ENCODE measurements around the gene FJX1.
A peak's percentile ranks its signal among the peaks of the same experiment; 100 is the strongest.

FJX1 gene

DNA sequence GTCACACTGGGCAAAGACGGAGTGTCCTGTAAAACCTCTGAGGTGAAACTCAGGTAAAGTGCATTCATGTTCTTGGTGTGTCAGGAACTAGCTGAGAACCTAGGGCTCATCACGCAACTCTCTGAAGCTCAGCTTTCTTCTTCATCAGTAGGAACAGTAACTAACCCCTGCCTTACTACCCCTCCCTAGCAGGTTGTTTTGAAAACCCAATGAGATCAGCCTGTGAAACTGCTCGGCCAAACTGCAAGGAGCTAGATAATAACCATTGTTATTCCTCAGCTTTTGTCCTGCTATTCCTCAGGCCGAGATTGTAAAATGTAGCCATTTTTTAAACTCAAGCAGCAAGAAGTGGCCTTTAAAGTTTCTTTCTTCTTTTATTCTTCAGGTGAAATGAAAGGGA is 9.8 kb upstream of the FJX1 start:
- no peak for DNase-seq

DNA sequence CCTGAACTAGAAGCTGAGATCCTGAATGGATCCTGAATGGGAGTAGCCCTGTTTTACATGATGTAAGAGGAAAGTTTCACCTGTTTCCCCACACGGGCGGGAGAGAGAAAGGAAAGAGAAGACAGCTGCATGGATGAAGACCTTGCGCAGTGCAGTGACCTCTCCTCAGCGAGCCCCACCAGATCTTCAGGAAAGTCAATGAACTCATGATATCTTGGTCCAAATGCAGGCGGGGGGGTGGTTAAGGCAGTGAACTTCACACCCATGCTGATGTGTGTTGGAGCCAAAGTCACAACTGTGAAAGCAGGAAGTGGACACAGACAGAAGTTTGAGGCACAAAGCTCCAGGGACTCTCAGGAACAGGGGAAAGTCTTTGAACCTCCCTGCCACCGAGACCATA is 8.6 kb upstream of the FJX1 start:
- no peak for DNase-seq

DNA sequence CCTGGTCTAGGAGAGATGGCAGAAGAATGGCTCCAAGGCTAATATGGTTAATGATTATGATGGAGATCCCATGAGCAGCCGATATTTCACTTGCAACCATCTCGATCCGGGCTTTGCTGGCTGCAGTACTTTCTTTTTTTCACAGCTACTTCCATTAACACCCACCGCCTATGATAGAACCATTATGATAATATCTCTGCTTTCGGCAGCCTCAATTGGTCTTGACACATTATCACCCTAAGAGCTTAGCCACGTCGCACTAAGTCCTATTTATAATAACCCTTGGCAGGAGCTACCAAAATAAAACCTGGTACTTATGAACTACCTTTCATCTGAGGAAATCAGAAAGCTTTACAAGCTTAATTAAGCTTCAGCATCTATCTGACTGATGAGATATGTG is 7.6 kb upstream of the FJX1 start:
- DNase-seq = no peak

DNA sequence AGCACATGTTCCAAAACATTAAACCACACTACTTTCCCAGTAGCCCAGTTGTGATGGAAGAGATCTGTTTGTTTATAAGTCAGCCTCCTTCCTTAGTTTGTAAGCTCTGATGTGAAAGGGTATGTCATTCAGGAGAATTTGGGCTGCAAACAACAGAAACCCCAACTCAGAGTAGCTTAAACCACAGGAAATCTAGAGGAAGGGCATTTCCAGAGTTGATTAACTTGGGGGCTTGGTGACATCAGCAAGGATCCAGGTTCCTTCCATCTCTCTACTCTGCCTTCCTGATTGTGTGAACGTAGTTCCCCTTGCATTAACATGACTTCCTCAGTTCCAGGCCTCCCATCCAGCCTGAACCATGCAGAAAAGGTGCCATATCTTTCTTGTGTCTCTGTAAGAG is 6.5 kb upstream of the FJX1 start:
- DNase-seq = no peak

DNA sequence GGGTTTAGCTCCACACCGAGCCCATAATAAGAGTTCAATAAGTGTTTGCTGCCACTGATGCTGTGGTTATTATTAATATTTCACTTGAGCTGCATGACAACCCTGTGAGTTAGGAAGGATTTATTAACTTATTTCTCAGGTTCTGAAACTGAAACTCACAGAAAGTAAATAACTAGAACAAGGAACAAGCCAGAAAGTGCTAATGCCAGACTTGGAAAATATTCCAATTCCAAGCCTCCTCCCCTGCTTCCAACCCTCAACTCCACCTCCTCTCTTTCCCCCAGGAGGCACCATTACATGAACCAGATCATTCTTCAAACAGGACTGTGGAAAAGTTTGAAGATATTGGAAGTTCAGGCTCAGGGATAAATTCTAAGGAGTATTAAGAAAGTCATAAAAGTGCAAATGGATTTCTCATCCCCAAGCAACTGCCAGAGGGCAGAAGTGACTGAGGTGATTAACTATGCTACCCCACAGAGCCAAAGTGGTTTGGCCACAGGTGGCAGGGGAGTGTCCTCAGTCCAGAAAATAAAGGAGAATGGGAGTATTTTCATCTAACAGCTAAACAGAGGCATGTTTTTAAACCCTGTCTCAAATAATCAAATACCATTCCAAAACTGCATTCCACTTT is 3.2 kb upstream of the FJX1 start:
- no peak for DNase-seq

DNA sequence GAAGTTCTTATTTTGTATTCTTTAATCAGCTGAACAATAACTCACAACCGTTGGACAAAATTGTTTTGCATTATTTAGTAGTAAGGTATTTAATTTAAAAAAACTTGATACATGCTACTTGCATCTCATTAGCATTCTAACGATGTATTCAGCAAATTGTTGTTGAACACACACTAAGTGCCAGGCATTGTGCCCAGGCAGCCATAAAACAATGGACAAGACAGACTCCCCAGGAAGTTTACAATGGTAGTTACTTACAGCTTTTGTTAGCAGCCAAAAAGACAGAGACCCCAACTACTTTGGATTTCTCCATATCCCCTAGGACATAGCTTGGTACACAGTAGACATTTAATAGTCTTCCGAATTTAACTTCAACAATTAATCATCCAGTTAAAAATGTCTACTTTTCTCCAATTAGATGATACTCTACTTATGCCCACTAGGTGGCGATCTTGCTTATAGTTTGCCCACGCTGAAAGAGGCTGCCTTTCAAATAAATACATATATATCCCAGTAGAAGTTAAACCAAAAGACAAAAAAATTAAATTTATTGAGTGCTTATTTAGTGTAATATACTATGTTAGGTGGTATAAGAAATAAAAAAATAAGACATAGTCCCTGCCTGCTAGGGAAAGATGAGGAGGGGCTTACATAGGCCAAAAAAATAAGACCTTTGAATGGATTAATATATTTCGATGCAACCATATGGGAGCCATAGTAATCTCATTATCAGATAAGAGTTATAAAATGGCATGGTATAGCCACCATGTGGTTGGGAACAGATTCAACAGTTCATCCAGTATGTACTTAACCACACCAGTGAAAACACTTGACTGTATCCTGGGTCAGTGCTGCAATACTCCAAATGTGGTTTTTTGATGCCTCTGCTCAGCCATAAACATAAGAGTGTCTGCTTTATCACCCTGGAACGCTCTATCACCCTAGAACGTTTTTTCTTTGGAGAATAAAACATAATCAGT is 2.0 kb upstream of the FJX1 start:
- peak; percentile 28 for DNase-seq

DNA sequence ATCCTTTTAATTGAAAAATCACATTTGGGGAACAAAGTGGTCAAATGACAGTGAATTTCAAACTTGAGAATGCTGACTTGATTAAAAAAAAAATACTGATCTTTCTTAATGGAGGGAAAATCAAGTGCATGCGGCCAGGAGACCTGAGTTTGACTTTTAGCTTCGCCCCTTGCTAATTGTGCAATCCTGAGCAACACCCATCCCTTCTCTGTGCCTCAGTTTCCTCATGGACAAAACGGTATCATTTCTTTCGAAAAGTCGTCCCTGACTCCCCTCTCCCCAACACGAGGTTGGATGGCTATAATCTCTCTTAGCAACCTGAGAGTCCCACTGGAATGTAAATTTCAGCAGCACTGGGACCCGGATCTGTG is 959 bp upstream of the FJX1 start:
- DNase-seq = no peak

DNA sequence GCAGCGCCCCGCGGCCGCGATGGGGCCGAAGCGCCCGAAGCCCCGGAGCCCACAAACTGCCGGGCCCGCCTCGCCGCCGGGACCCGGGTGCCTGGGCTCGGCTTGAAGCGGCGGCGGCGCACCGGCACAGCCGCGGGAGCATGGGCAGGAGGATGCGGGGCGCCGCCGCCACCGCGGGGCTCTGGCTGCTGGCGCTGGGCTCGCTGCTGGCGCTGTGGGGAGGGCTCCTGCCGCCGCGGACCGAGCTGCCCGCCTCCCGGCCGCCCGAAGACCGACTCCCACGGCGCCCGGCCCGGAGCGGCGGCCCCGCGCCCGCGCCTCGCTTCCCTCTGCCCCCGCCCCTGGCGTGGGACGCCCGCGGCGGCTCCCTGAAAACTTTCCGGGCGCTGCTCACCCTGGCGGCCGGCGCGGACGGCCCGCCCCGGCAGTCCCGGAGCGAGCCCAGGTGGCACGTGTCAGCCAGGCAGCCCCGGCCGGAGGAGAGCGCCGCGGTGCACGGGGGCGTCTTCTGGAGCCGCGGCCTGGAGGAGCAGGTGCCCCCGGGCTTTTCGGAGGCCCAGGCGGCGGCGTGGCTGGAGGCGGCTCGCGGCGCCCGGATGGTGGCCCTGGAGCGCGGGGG is 346 bp downstream of the FJX1 start:
- no peak for DNase-seq

DNA sequence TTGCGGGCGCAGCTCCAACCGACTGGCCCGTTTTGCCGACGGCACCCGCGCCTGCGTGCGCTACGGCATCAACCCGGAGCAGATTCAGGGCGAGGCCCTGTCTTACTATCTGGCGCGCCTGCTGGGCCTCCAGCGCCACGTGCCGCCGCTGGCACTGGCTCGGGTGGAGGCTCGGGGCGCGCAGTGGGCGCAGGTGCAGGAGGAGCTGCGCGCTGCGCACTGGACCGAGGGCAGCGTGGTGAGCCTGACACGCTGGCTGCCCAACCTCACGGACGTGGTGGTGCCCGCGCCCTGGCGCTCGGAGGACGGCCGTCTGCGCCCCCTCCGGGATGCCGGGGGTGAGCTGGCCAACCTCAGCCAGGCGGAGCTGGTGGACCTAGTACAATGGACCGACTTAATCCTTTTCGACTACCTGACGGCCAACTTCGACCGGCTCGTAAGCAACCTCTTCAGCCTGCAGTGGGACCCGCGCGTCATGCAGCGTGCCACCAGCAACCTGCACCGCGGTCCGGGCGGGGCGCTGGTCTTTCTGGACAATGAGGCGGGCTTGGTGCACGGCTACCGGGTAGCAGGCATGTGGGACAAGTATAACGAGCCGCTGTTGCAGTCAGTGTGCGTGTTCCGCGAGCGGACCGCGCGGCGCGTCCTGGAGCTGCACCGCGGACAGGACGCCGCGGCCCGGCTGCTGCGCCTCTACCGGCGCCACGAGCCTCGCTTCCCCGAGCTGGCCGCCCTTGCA is 1.0 kb downstream of the FJX1 start:
- no peak for DNase-seq

DNA sequence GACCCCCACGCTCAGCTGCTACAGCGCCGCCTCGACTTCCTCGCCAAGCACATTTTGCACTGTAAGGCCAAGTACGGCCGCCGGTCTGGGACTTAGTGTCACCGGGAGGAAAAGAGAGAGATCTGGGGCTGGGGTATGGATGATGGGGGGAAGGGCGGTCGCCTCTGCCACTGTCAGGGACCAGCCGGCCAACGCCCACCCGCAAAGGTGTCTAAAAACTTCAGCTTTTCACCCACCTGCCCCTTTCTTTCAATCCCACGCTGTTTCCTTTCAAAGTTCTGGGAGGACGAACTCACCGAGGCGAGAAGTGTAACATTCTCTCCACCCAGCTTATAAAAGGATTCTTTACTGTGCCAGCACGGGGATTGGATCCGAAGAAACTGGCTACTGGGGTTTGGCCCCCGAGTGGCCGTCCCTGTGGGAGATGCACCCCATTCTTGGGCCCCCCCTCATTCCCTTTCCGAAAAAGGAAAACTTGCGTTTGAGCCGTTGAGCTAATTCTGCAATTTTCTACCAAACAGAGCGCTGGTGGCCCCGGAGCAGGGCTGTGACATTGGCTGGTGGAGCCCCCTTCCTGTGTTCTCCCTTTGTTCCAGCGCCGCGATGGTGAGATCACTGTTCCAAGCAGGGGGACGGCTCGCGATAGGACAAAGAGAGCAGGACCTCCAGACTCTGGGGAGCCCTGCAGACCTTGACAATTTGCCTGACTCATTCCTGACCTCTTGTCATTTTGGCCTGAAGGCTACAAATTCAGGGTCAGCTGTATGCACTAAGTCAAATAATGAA is 1.8 kb downstream of the FJX1 start:
- no peak for DNase-seq

DNA sequence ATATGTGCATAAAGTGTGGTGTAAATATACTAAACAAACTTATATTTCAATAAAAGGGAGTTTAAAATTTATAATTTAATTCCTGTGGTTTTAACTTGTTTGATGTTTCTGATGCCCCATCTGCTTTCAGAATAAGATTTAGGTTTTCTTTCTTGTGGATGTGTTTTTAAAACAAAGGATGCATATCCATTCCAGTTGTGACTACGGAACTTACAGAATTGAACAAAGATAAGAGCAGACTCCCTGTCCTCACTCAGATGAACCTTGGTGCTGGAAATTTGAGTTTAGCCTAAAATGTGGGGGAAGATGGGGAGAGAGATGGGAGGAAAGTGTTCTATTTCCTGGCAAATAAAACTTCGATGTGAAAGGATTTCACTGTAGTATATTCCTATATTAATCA is 2.5 kb downstream of the FJX1 start:
- no peak for DNase-seq

DNA sequence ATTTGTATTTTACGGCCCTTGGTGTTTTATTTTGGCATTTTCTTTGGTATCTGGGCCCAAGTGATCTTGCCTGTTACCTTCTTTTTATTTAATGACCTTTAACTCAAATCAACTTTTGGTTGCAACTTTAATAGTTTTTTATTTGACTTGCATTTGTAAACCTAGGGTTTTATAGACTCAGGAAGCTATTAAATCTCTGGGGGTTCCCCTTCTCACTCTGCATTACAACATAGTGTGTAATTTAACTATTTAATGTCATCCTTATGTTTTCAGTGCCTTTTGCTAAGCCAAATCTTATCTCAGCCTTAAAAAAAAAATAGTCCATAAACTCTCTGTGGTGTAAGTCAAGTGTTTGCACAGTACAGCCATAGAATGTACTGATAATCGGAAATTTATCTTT is 3.4 kb downstream of the FJX1 start:
- DNase-seq = no peak

DNA sequence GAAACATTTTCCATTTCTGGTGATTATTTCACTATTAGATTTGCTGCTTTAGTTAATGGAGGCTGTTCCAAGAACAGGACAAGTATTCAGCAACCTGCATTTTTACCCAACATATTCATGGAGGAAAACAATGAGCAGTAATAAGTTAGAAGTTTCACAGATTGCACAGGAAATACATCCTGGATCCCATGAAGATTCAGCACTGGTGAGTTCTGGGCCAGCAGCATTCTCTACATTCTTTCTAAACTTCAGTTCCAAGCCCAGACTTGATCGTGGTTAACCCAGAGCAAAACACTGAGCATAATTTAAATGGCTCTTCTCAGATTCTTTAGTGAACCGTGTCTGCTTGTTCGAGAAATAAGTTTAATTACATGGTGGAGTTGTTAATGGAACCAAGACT is 3.8 kb downstream of the FJX1 start:
- DNase-seq = no peak

DNA sequence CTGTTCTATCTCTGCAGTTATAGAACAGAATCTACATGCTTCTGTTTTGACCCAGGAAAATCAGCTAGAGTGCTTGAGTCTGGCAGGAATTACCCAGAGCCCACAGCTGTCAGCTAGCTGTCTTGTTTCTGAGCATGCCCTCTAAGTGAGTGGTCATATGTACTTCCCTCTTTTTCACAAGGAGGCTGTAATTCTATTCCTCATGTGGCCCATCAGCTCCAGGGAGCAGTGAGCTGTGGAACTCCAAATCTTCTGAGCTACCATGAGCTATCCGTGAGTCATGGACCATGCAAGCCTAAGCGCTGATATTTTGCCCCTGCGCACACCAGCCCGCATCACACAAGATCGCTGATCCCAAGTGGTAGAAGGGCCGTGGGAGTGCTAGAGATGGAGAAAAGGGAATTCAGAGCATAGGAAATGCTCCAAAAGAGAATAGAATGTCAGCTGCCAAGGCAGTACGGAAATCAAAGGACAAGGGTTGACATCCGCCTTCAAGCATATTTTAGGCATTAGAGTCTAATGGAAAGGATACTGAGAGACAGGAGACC is 5.4 kb downstream of the FJX1 start:
- DNase-seq = no peak

DNA sequence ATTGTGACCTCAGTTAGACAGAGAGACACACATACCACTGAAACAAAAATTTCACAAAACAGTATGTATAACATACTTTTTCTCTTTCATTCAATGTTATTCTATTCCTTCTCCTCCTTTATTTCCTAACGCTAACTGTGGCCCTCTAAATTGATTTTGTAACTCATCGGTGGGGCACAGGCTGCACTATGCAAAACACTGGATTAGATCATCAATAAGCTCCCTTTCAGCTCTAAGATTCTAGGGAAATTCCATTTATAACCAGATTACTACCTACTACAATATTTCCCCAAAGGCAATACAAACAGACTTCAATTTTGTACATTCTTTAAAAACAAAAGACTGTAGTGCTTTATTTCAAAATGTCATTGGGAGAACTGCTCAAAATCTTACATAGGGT is 6.1 kb downstream of the FJX1 start:
- DNase-seq = no peak

DNA sequence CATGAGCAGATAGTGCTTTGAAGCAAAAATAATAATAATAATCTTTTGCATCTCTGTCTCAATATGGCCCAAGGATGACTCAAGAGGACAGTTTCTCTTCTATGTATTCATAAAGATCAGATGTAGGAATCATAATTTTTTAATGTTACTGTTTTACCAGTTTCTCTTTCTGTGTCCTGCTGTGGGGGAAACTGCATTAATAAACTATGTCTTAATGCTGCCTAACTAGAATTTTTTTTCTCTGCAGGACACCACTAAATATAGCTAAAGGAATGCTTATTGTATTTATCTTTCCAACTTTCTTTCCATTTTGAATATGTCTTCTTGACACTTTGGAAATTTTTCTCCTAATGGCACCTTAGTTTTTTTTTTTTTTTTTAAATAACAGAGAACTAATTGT is 6.5 kb downstream of the FJX1 start:
- no peak for DNase-seq

DNA sequence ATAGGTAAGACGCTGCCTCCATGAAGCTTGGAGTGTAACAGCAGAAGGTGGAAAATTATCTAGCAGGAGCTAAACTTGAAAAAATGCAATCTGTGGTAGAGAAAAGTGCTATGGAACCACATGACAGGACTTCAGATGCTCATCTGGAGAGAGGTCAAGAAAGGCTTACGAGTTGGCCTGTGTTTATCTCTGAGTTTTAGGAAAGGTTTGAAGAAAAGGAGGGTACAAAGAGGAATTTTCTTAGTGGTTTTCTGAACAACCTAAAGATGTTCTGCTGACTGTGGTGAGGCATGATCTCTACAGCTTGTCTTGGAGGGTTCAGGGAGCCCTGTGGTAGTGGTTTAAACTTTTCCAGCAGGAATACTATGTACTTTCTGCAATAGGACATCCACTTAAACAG is 8.2 kb downstream of the FJX1 start:
- no peak for DNase-seq

DNA sequence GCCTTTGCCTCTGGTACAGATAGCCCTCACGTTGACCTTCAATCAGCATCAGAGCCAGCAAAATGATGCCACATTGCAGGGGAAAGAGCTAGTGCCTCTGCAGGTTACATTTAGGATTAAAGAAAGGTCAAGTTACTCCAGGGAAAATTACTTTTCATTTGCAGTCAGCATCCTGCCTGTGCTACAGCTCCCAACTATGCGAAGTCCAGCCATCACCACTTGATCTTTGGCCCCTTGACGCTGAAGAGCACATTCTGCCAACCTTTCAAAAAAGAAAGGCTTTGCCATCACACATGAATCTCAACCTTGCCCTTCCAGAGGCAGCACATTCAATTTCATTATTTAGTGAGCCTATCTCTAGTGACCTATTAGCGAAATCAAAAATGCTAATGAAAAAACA is 11.3 kb downstream of the FJX1 start:
- no peak for DNase-seq

DNA sequence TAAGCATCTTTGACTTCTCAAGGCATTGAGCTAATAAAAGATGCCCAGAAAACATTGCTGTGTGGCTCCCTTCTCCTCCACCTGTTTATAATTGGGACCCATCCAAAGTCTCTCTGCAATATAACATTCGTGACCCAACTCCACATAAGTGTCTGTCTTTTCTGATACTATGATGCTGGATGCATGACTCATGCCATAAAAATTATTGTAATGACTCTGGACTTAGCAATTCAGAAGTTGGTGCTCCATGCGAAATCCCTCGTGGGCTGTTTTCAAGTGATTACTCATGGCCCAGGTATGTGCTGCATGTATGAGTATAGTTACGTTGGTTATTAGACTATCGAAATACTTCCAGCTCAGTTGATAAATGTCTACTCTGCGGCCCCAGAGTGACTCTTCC is 11.7 kb downstream of the FJX1 start:
- no peak for DNase-seq

DNA sequence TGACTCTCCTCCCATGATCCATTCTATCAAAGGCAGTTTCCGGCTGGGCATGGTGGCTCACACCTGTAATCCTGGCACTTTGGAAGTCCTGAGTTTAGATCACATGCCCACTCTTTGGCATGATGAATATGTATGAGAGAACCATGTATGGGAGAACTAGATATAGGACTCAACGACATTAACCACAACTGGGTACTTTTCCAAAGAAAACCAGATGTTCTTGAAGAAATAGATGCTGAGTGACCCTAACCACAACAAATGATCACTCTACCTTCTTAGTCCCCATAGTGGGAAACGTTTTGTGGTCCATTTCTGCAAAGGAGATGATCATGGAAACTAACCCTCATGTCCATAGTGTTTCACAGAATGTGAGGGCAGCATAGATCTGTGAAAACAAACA is 13.6 kb downstream of the FJX1 start:
- no peak for DNase-seq

DNA sequence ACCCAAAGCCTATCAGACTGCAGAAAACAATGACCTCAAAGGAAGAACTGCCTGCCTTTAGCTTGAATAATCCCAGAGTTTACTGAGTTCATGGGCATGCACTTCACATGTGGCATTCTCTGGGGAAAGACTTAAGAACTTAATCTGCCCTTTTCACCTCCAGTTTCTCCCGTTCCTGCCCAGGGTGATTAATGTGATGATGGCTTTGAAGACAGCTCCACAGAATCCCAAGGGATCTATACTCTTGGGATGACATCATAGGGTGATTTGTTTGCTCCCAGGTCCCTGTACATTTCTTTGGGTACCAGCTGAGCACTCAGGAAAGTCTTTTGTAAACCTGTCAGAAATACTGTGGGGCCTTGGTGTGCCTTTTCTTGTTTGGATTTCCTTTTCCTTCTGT is 14.0 kb downstream of the FJX1 start:
- no peak for DNase-seq

DNA sequence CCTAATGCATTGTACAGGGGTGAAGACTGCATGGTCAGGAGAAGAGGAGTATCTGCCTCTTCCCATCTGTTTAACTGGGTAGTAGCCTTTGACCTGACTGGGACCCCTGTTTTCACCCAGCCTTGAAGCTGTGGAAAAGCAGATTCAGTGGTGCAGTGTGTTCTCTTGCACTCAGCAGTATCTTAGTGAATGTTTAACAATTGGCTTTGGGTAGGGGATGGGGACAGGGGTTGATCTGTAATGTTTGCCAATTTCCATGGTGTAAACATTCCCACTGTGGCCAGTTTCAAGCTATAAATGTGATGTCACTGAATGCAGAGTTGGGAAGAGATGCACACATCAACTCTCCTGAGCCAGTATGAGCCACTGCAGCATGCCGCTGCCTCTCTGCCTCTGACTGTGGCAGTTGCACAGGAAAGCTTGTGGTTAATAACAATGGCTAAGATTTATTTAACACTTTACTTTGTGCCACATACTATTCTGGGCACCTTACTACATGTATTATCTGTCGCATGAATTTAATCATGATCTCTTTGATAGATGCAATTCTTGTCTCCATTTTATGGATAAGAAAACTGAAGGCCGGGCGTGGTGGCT is 15.7 kb downstream of the FJX1 start:
- no peak for DNase-seq
